Hematopoietic multipotent progenitor cell treated with erythropoietin and hydrocortisone succinate and interleukin-3 and kit ligand, for 4 days (in vitro differentiated cells): ENCODE measurements around the gene ELMOD2.
"Not testable (repeated sequence)": the region's sequence is repeated elsewhere in the genome, so short reads cannot be mapped to it uniquely, and the experiment has no call there.

Experiments used
- DNase-seq: peaks from one replicate; pipeline ENCODE4 v3.0.0-alpha.2; 2015

ELMOD2 gene, protein sequence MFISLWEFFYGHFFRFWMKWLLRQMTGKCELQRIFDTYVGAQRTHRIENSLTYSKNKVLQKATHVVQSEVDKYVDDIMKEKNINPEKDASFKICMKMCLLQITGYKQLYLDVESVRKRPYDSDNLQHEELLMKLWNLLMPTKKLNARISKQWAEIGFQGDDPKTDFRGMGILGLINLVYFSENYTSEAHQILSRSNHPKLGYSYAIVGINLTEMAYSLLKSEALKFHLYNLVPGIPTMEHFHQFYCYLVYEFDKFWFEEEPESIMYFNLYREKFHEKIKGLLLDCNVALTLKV

DNA sequence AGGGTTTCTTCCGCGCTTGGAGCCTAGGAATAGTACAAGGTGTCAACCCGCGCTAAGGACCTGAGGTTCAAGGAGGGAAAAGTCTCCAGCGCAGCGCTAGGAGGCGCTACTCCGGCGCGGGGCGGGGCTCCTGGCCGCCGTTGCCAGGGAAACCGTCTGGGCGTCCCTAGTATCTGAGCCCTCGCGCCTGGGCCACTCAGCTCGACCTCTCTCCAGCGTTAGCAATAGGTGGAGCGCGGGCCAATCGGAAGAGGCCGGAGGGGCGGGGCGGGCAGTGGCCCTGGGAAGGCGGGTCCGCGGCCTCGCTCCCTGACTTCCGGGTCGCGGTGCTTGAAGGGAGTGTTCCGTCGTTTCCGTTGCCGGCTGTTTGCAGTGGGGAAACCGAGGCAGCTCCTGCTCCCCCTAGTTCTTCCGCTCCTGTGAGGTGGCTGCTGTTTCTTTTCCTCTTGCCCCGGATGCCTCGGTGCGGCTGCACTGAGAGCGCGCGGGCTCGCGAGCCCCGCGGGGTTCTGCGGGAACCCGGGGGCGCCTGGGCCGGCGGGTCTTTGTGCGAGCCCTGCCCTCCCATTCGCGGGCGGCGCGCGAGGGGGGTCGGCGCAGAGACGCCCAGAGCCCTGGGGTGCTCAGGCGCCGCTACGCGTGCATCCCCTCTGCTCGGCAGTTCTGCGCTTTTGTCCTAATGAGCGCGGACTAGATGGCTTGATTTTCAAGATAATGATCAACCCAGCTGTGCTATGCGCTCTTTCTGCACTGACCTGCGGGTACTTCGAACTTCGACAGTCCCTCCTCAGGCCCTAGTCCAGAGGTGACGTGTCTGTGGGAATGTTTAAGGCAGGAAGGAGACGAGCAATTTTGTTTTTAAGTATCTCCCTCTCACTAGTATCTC lies at the start of gene ELMOD2:
Gene ELMOD2, plus strand, starts transcription at position 312 of the 886 bp plus-strand sequence. CDS start 1,261 bp downstream, outside the sequence.
- DNase-seq, result peak; percentile 99

DNA sequence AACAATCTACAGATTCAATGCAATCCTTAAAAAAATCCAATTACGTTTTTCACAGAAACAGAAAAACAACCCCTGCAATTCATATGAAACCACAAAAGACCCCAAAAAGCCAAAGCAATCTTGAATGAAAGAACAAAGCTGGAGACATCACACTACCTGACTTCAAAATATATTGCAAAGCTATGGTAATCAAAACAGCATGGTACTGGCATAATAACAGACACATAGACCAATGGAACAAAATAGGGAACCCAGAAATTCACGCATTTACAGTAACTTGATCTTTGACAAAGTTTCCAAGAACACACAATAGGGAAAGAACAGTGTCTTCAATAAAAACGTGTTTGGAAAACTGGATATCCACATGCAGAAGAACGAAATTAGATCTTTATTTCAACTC lies 40.5 kb upstream of the ELMOD2 start:
- DNase-seq, result no peak

DNA sequence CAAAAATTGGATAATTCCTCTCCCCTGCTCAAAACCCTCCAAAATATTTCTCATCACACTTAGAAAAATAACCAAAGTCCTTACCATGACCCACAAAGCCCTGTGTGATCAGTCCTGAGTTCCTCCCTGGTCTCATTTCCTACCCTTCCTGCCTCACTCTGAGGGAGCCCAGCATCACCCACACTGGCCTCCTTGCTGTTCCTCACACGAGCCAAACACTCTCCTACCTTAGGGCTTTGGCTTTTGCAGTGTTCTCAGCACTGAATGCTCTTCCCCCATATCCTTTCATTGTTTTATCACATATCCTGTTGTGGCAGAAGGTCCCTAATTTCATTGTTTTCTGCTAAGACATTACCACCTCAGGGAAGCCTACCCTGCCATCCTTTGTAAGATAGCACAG lies 38.0 kb upstream of the ELMOD2 start:
- DNase-seq, result no peak

DNA sequence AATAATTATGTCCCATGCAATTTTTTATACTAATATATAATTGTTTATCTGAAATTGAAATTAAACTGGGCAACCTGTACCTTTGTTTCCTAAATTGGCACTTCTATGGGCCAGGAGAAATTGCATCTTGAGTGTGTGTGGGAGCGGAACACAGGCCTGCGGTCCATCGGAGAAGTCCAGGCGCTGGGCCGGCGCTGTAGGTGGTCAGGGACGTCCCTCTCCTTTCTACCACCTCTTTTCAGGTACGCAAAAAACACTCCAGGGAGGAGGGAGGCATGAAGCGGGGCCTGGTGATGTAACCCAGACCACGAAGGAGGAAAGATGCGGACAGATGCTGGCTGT lies 26.6 kb upstream of the ELMOD2 start:
- no peak for DNase-seq

DNA sequence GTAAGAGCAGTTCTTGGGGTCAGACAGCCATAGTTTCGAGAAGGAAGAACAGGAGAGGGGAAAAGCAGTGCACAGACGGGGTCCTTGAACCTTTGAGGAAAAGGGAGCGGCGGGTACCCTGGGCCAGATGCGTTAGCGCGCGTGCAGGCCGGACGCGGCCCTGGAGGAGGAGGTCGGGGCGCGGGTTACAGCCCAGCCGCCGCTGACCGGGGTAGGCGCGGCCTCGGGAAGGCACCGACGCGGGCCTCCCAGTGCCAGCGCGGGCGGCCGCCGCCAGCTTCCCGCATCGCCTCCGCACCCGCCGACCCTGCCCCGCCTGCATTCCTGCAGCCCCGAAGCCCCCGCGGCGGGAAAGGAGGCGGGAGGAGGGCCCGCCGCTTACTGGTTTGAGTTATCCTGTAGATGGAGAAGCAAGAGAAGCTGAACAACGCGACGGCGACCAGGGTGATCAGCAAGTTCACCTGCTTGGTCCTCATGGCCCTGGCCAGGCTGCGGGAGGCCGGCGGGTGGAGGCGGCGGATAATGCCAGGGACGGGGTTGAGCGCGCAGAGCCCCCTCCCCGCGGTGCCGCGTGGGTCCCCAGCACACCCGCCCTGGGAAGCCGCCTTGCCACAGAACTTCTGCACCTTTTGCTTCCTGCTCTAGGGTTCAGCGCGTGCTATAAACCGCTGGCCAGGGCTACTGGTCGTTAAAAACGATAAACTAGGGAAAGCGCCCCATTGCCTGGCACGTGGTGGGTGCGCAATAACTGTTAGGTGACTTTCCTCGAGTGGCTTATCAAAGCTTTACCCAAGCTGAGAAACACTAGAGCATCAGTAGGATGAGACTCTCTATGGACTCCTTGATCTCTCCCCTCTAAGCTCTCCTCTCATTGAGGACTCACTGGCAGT lies 26.0 kb upstream of the ELMOD2 start, which contains the start of gene MGAT4D:
Gene MGAT4D, minus strand, starts transcription at position 547 of the 890 bp plus-strand sequence. Its CDS starts 71 bp downstream, at position 476.
- peak; percentile 19 for DNase-seq

DNA sequence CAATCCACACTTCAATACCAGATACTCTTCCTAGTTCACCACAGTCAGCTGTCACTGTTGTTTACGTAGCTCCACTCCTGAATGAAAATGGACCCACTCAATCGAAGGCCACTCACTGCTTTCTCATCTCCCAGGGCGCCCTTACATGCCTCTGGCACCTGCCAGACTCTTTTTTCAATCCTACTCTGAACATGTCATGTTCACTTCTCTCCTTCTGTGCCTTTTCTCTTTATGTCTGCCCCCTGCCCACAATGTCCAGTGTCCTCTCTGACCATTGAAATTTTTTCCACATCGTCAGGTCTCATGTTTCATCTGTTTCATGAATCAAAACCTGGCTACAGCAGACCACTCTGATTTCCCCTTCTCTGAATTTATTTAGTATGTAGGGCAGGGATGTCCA lies 24.6 kb upstream of the ELMOD2 start:
- DNase-seq, result no peak

DNA sequence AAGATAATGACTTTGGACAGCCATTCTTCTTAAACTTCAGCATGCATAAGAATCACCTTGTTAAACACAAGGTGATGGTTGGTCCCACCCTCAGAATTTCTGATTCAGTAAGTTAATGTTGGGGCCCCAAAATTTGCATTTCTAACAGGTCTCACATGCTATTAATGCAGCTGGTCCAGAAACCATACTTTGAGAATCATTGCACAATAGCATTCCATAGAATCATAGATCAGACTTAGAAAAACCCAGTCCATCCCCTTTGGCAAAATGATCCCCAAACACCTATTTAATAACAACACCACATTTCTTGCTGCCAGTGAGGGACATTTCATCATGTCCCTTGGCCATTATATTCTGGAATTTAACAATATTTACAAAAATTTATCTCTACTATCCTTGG lies 19.7 kb upstream of the ELMOD2 start:
- no peak for DNase-seq

DNA sequence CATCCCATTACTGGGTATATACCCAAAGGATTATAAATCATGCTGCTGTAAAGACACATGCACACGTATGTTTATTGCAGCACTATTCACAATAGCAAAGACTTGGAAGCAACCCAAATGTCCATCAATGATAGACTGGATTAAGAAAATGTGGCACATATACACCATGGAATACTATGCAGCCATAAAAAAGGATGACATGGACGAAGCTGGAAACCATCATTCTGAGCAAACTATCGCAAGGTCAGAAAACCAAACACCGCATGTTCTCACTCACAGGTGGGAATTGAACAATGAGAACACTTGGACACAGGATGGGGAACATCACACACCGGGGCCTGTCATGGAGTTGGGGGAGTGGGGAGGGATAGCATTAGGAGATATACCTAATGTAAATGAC lies 10.2 kb upstream of the ELMOD2 start:
- DNase-seq, result not testable (repeated sequence)

DNA sequence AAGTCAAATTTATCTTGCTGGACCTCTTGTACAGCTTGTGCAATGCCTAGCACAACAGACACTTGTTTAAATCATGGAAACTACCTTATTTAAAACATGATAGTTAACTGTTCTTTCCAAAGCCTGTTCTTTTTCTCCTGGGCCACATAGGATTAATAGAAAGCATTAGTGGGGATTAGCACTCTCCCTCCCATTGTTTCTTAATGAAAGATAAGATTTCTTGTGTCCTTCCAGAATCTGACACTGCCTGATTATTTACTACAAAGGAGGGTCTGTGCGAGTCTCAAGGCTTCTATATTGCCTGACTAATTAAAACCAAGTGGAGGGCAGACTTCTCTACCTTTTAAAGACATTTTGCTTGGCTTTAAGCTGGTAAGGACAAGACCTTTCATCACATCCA lies 8.5 kb upstream of the ELMOD2 start:
- no peak for DNase-seq

DNA sequence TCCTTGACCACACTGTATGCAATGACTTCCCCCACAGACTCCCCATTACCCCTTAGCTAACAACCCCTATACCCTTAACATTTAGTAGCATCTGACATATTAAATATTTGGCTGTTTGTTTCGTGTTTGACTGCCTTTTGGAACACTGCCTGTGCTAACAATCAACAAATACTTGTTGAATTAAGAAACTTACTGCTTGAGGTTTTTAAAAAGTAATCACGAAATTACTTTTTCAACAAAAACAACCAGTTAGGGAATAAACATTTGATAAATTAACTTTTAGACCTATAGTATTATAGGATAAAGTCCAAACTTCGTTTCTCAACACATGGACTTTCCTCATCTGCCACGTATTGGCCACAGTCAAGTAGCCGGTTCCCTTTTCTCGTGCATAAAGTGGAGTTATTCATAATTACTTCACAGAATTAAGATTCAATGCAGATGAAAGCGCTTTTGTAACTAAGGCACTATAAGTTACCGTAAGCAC lies 555 bp upstream of the ELMOD2 start:
- no peak for DNase-seq

DNA sequence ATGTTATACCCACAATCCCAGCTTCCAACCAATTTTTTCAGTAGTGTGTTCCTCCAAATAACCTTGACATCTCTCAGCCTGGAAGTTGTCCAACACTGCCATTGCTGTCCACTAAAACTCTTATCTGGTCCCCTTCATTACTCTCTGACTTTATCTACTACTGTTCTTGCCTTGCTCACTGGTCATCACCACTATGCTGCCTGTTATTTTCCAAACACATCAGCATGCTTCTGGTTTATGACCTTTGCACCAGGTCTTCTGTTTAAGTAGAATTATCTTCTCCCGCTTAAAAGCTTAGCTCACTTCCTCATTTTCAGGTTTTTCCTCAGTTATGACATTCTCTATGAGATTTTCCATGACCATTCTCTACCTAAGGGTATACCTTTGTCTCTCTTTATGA lies 5.5 kb downstream of the ELMOD2 start:
- no peak for DNase-seq

DNA sequence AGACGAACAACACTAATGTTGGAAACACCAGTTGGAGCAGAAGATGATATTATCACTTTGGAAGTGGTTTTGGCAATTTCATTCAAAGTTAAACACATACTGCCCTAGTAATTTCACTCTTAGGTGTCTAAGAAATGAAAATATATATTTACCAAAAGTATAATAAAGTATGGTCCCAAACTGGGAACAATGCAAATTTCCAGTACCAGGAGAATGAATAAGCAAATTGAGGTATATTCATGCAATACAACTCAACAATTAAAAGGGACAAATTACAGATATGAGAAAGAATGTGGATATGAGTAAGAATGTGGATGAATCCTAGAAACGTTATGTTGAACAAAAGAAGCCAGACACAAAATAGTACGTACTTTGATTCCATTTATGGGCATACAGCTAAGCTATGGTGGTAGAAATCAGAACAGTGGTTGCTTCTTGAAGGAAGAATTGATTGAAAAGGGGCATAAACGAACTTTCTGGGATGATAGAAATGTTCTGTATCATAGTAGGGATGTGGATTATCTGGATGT lies 10.0 kb downstream of the ELMOD2 start:
- DNase-seq, result no peak

DNA sequence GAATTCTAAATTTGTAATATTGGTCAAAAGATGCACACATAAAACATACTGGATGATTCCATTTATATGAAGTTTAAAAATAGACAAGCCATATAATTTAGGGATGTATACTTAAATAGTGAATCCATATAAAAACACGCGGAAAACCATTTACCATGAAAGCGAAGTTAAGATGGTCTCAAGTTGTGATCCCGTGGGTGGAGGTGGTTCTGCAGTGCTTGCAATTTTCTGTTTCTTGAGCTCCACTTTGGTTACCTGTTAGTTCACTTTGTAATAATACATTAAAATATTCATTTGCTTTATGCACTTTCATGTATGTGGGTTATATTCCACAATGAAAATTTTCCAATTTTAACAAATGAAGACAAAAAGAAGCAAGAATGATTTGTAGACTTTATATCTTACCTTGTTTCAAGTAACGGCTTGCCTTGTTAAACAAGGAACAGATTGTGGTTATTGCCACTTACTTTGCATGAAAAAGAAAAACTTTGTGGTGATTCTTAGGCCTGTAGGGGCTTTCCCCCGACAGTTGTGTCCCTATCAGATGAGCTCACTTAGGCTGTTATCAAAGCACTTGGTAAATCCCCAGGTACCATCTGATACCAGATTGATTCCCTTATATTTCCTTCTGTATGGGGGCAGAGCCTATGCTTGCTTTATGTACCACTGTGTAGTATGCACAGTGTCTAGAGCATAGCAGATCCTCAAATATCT lies 32.6 kb downstream of the ELMOD2 start:
- no peak for DNase-seq

DNA sequence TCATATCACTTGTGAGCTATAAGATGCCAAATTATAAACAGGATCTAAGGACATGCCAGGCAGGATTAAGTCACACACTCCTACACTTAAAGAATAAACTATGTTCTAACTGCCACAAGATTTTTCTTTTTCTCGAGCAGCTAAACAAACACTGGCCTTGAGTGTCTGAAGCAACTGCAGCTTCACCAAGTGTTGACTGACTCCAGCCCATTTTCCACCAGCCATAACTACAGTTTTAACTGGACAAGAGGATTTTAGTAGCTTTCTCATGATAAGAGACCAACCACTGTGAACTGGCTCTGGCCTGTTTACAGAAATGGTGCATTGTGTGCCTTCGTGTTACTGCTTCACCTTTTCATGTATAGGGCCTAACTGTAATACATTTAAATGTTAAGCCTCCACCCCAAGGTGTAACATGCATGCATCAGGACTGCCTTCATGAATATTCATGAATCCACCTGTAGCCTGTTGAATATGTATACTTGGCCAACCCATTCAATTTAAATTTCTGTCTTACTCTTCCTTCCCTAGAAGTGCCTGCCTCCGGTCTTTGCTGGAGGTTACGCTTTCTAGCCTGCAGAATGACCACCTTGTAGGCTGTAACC lies 34.0 kb downstream of the ELMOD2 start:
- DNase-seq, result no peak

DNA sequence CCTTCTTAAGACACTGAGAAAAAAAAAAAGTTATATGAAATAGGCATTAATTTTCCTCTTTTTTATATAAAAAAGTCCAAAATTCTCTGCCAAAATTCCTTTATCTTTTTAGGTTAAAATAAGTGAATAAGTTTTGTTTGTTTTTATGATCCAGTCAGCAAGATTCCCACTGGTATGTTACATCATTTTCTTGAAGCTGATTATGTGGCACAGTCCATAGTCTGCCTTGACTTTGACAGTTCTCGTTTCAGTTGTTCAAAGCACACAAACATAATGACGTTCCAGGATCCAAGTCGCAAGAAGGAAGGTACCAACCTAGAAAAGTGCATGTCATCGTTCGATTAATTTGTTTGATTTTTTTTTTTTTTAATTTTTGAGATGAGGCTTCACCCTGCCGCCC lies 35.7 kb downstream of the ELMOD2 start:
- DNase-seq, result no peak

DNA sequence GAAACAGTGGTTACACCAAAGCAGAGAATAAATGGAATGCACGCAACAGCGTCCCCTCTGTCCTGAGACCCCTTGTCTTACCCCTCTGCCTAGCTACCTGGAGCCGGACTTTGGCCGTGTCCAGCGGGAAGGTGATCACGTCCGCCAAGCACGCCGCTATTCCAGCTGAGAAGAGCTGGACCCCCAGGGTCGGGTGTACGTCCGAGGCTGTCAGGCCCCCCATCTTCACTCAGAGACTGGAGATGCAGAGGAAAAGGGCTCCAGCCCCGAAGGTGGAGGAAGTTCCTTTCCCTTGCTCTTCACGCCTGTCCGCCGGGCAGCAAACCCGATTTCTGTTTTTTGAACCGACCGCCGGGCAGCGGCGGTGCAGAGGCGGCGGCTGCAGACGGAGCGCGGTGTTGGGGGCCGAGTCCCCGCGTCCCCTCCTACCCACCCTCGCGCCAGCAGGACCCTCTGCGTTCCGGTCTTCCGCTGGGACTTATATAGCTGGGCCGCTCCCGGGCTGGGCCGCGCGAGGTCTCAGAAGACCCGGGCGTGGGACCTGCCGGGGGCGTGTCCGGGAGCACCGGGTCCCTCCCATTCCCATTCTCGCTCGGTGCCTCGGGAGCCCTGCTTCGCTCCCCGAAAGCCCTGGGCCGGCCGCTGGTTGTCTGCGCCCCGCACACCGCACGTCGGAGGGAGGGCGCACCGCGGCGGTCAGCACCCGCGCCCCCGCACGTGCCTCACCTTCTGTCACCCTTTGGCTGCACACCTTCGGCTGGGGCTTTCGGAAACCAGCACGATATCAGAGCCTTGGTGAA lies 44.7 kb downstream of the ELMOD2 start, which contains the start of gene UCP1:
Gene UCP1, minus strand, starts transcription at position 455 of the 800 bp plus-strand sequence. Its CDS starts 232 bp downstream, at position 223.
- DNase-seq, result peak; percentile 38

DNA sequence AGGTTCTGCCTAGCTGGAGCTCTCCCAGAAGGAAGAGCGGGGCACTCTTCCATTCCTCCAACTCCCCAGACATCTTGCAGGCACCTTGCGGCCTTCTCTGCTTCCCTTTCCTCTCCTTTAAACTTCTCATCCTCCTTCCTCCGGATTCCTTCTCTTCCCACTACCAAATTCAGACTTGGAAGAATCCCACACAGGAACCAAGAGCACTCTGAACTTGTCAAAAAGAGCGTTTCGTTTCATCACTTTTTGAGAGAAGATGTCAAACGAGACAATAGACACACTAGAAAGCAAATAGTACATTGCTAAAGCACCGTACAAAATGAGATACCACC lies 45.3 kb downstream of the ELMOD2 start:
- DNase-seq, result no peak

DNA sequence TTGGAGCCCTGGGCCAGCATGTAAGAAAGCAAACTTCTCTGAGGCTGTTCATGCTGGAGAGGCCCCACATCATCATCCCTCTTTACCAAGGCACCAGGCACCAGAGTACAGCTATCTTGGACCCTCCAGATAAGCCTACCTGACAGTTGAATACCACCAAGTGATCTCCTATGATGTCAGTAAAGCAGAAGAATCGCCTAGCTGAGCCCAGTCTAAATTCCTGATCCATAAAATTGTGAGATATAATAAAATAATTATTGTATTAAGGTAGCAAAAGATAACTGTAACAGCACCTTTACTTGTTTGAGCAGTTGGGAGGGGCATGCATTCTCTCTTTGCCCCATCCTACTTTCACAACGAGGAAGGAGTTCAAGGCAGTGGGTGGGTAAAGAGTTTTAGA lies 47.7 kb downstream of the ELMOD2 start:
- DNase-seq, result no peak

DNA sequence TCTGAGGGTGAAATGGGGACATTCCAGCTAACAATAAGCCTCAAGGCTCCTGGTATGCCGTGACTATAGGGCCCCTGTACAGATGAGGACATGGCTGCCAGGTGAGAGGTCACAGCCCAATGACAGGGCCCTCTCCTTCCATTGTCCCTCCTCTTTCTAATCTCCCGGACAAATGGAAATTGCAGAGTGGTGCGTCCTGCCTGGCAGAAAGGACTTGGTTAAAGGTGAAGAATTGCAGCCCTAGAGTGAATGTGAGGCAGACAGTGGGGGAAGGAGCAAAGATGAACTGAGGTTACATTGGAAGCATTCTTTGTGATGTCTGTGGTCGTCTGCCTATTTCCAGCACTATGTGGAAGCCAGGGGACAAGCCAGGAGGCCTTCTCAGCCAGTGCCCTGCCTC lies 51.5 kb downstream of the ELMOD2 start:
- no peak for DNase-seq

DNA sequence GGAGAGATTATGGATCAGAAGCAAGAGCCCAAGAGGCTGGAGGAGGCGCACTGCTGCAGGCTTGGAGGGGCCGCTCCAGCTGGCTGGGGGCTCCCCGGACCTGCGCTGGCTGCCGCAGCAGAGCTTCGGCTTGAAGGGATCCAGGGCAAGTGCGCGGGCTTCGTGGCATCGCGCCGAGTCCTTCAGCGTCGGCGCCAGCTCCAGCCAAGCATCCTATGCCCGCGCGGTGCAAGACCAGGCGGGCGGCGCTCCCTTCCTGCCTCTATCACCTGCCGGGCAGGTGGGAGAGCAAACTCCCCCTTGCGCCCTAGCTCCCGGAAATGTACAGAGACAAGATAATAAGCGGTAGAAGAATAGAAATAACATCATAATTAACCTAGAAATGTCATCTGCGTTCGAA lies 55.3 kb downstream of the ELMOD2 start:
- no peak for DNase-seq

DNA sequence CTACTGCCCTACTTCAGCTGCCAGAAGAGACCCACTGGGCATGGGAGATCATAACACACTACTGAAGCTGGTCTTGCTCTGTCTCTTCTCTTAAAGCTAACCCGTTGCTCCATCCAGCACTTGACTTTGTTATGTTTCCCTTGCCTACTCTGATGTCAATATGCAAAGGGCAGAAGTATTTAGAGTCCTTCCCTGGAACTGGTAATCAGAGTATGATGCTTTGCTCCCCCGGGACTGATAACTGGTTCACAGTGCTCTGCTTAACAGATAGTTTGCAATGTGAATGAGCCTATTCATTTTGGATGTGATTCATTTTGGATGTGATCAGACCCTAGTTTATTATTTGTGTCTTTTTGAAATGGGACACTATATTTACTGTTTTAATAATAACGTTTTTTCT lies 57.1 kb downstream of the ELMOD2 start:
- DNase-seq, result no peak
